Peyer's patch (tissue), 4 donors: ENCODE data around the gene MAD1L1. TPM values are rescaled to one million over a fixed set of nuclear protein-coding genes. Genes with fewer than 3 reads are reported as not detected.

ENCODE experiments used
- DNase-seq, 3 donors: peaks; one replicate each; pipeline ENCODE4 v3.0.0-alpha.2; 2017 to 2019
- H3K27ac ChIP-seq, 4 donors: fragments of 200-600 bp; sonication (generic); one replicate each; pipeline ENCODE4 v1.5.1; 2016 to 2019
- H3K27me3 ChIP-seq, 2 donors: fragments of 200-600 bp; sonication (generic); one replicate each; pipeline ENCODE4 v1.5.1; 2019
- H3K36me3 ChIP-seq, 3 donors: fragments of 200-600 bp; sonication (generic); one replicate each; pipeline ENCODE4 v1.5.1; 2016 to 2019
- H3K4me1 ChIP-seq, 4 donors: fragments of 200-600 bp; sonication (generic); one replicate each; pipeline ENCODE4 v1.5.1; 2016 to 2019
- H3K4me3 ChIP-seq, 4 donors: fragments of 200-600 bp; sonication (generic); 1 replicate in 3 of 4; 2 replicates in 1 of 4; pipeline ENCODE4 v1.5.1; 2016 to 2019; ENCODE audit warnings: mild to moderate bottlenecking in 1 of 4
- H3K9me3 ChIP-seq, 4 donors: fragments of 200-600 bp; sonication (generic); one replicate each; pipeline ENCODE4 v1.5.1; 2016 to 2019; ENCODE audit warnings: mild to moderate bottlenecking in 1 of 4
- CTCF ChIP-seq, 6 experiments: fragments of 450-650 bp in 4 of 6; fragments of 200-600 bp in 2 of 6; sonication (generic) in 1 of 6; IDR thresholded peaks; one replicate each; pipeline ENCODE4 v1.5.1; 2017 to 2019; ENCODE audit warnings: antibody characterized with exemption in 6 of 6, mild to moderate bottlenecking in 3 of 6, moderate library complexity in 1 of 6
- POLR2A ChIP-seq, 2 donors: fragments of 450-650 bp; IDR thresholded peaks; one replicate each; pipeline ENCODE4 v1.5.1; 2017; ENCODE audit warnings: antibody characterized with exemption in 2 of 2, mild to moderate bottlenecking in 2 of 2, moderate library complexity in 2 of 2
- total RNA-seq, 4 donors: library from RNA; depleted of rRNA; stranded (reverse); fragments of >200 nt; gene quantifications; one replicate each; pipeline ENCODE4 v1.1.0, GENCODE V29; 2016

Gene MAD1L1
- total RNA-seq, 4 donors from 2014 or later = 43.9 to 417 (median 59.1) TPM

- Histone ChIP-seq H3K36me3 (no peaks in the 10 kb centered on the region), H3K4me1 (no peaks in the 10 kb centered on the region), H3K4me3 (no peak overlapping the region), H3K27me3 (no peaks in the 10 kb centered on the region), H3K9me3 (no peaks in the 10 kb centered on the region), H3K27ac (no peak overlapping the region)
- DNase-seq = no peak
- TF ChIP-seq CTCF (IDR thresholded peaks at IDR 0.05) = no peak
Observed at GRCh38 chr7:2092279-2092678, 140.5 kb downstream of the MAD1L1 start.

GRCh38 chr7:2090526-2091520 lies 141.9 kb downstream of the MAD1L1 start:
- no peaks in the 10 kb centered on the region for H3K27me3 ChIP-seq
- H3K36me3 ChIP-seq = no peaks in the 10 kb centered on the region

GRCh38 chr7:2088801-2089200 lies 143.9 kb downstream of the MAD1L1 start:
- no peak for DNase-seq
- Histone ChIP-seq H3K4me1 (no peaks in the 10 kb centered on the region), H3K27me3 (no peaks in the 10 kb centered on the region), H3K36me3 (no peaks in the 10 kb centered on the region), H3K9me3 (no peaks in the 10 kb centered on the region), H3K4me3 (no peak overlapping the region), H3K27ac (no peak overlapping the region)
- no peak for TF ChIP-seq CTCF (IDR thresholded peaks at IDR 0.05)
- TF ChIP-seq POLR2A (IDR thresholded peaks at IDR 0.05) = no peak

More at GRCh38 chr7:2090526-2091520, 141.9 kb downstream of the MAD1L1 start:
- no peak for DNase-seq
- H3K27ac ChIP-seq = no peak overlapping the region
- no peak for TF ChIP-seq POLR2A (IDR thresholded peaks at IDR 0.05)
- no peak for TF ChIP-seq CTCF (IDR thresholded peaks at IDR 0.05)
- H3K4me1 ChIP-seq = no peaks in the 10 kb centered on the region
- H3K4me3 ChIP-seq = no peak overlapping the region
- no peaks in the 10 kb centered on the region for H3K9me3 ChIP-seq

GRCh38 chr7:2087744-2088143 lies 145.0 kb downstream of the MAD1L1 start:
- H3K4me3 ChIP-seq = no peak overlapping the region
- DNase-seq = no peak
- H3K9me3 ChIP-seq = no peaks in the 10 kb centered on the region
- no peaks in the 10 kb centered on the region for H3K27me3 ChIP-seq
- H3K4me1 ChIP-seq = no peaks in the 10 kb centered on the region
- H3K27ac ChIP-seq = no peak overlapping the region
- H3K36me3 ChIP-seq = no peaks in the 10 kb centered on the region
- TF ChIP-seq CTCF (IDR thresholded peaks at IDR 0.05) = no peak
- no peak for TF ChIP-seq POLR2A (IDR thresholded peaks at IDR 0.05)

DNA sequence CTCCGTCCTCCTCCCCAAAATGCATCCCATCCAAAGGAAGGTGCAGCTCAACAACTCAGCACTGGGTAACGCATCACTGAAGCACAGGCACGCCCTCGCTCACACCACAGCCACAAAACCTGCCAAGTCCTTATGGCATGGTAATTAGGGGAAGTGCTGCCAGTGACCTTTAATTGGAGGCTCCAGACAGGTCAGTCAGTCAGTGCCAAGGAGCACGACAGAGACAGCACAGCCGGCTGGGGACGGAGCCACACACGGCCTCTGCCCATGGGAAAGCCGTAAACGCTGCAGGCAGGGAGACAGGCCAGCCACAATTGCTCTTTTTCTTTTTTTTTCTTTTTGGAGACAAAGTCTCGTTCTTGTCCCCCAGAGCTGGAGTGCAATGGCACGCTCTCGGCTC lies 146.5 kb downstream of the MAD1L1 start:
- Histone ChIP-seq H3K4me1 (no peaks in the 10 kb centered on the region), H3K27ac (no peak overlapping the region), H3K36me3 (no peaks in the 10 kb centered on the region), H3K27me3 (no peaks in the 10 kb centered on the region), H3K4me3 (no peak overlapping the region), H3K9me3 (no peaks in the 10 kb centered on the region)
- no peak for TF ChIP-seq POLR2A (IDR thresholded peaks at IDR 0.05)
- no peak for TF ChIP-seq CTCF (IDR thresholded peaks at IDR 0.05)
- DNase-seq = no peak
